ENCODE data around the gene MOV10.
A peak's percentile ranks its signal among the peaks of the same experiment; 100 is the strongest.

Gene MOV10

GRCh38 chr1:112646225-112646624, 28.2 kb upstream of the MOV10 start:
- TF ChIP-seq, protein P1, sequence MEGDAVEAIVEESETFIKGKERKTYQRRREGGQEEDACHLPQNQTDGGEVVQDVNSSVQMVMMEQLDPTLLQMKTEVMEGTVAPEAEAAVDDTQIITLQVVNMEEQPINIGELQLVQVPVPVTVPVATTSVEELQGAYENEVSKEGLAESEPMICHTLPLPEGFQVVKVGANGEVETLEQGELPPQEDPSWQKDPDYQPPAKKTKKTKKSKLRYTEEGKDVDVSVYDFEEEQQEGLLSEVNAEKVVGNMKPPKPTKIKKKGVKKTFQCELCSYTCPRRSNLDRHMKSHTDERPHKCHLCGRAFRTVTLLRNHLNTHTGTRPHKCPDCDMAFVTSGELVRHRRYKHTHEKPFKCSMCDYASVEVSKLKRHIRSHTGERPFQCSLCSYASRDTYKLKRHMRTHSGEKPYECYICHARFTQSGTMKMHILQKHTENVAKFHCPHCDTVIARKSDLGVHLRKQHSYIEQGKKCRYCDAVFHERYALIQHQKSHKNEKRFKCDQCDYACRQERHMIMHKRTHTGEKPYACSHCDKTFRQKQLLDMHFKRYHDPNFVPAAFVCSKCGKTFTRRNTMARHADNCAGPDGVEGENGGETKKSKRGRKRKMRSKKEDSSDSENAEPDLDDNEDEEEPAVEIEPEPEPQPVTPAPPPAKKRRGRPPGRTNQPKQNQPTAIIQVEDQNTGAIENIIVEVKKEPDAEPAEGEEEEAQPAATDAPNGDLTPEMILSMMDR (conservative IDR thresholded peaks at IDR 0.05; ENCODE audit: low read depth, low read length): no peak
- H3K4me3 ChIP-seq (ENCODE audit: low read depth, low read length): no peak overlapping the region
- no peak for DNase-seq (ENCODE audit: low read depth)

DNA sequence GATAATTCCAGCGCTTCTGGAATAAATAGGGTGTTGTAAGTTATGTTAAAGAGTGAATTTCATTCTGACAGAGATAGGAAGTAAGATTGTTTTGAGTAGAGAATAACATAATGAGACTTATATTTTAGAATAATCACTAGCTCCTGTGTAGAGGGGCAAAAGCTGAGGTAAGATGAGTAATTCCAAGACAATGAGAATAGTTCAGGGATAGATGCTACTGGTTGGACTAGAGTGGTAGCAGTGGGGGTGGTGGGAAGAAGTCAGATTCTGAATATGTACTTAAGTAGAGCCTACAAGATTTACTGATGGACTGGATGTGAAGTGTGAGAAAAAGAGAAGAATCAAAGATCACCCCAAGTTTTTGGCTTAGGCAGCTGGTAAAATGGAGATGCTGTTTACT, 23.3 kb upstream of the MOV10 start:
- no peak overlapping the region for H3K4me3 ChIP-seq (ENCODE audit: low read depth, low read length)
- DNase-seq (ENCODE audit: low read depth): no peak
- TF ChIP-seq, protein P1 (conservative IDR thresholded peaks at IDR 0.05; ENCODE audit: low read depth, low read length): no peak

DNA sequence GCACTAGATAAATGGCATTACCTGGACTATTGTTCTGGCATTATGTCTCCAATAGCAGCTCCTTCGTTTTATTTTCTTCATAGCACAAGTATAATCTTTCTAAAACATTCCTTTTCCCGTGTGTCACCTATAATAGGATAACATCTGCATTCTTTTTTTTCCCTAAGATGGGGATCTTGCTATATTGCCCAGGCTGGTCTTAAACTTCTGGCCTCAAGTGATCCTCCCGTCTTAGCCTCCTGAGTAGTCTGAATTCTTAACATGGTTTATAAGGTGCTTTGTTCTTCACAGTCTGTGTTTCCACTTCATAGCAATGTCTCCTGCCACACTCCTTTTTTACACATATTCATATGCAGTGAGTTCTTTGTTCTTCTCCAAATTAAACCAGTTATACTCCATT, 8.6 kb upstream of the MOV10 start:
- no peak overlapping the region for H3K4me3 ChIP-seq (ENCODE audit: low read depth, low read length)
- TF ChIP-seq, protein P1 (conservative IDR thresholded peaks at IDR 0.05; ENCODE audit: low read depth, low read length): no peak
- no peak for DNase-seq (ENCODE audit: low read depth)

GRCh38 chr1:112666946-112667345, 7.5 kb upstream of the MOV10 start:
- TF ChIP-seq, protein P1 (conservative IDR thresholded peaks at IDR 0.05; ENCODE audit: low read depth, low read length): no peak
- H3K4me3 ChIP-seq (ENCODE audit: low read depth, low read length): no peak overlapping the region
- DNase-seq (ENCODE audit: low read depth): no peak

DNA sequence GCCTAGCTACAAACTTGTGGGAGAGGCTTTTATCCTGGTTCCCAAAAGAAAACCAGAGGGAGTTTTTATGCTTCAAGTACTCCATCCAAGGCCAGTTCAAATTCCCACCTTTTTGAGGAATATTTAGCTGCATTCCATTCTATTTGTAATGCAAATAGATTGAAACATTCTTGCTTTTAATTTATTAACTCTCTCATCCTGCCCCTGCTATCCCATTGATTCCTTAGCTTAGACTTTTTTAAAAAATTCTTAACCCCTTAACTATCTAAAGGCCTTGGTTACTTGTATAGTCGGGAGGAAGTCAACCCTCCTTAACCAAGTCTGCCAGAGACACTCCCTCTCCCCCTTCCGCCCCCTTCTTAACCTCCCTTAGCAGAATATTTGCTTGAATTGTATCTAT, 2.5 kb upstream of the MOV10 start:
- no peak for DNase-seq (ENCODE audit: low read depth)
- TF ChIP-seq, protein P1 (conservative IDR thresholded peaks at IDR 0.05; ENCODE audit: low read depth, low read length): no peak
- no peak overlapping the region for H3K4me3 ChIP-seq (ENCODE audit: low read depth, low read length)

- DNase-seq (ENCODE audit: low read depth): no peak
- no peak overlapping the region for H3K4me3 ChIP-seq (ENCODE audit: low read depth, low read length)
- TF ChIP-seq, protein P1 (conservative IDR thresholded peaks at IDR 0.05; ENCODE audit: low read depth, low read length): no peak
These were observed 1.6 kb upstream of the MOV10 start for GRCh38 chr1:112672842-112673241.

GRCh38 chr1:112673592-112674439, 643 bp upstream of the MOV10 start:
- TF ChIP-seq, protein P1 (conservative IDR thresholded peaks at IDR 0.05; ENCODE audit: low read depth, low read length): peak; percentile 70
- peak overlapping the region; percentile 81 for H3K4me3 ChIP-seq (ENCODE audit: low read depth, low read length)
- peak; percentile 89 for DNase-seq (ENCODE audit: low read depth)

All from choroid plexus epithelial cell (primary cell).